WTC11 (cell line): ENCODE measurements around the gene GET4.

Source experiments
- CTCF ChIP-seq: fragments of 200-600 bp; IDR thresholded peaks from 2 replicates; pipeline ENCODE4 v1.8.0; 2022; ENCODE audit warnings: antibody characterized with exemption
- E2F1 ChIP-seq: sonication (generic); formaldehyde crosslinking; IDR thresholded peaks from 2 replicates; pipeline ENCODE4 v1.8.0; 2022; ENCODE audit warnings: mild to moderate bottlenecking, missing genetic modification reagents
- FOXP1 ChIP-seq: sonication (generic); formaldehyde crosslinking; IDR thresholded peaks from 2 replicates; pipeline ENCODE4 v1.8.0; 2022; ENCODE audit warnings: missing genetic modification reagents, mild to moderate bottlenecking, moderate library complexity, borderline replicate concordance
- HMGXB4 ChIP-seq: sonication (generic); formaldehyde crosslinking; IDR thresholded peaks from 2 replicates; pipeline ENCODE4 v1.8.1; 2023; ENCODE audit warnings: mild to moderate bottlenecking, moderate library complexity, missing genetic modification reagents
- IRF1 ChIP-seq: sonication (generic); formaldehyde crosslinking; IDR thresholded peaks from 2 replicates; pipeline ENCODE4 v1.8.0; 2023; ENCODE audit warnings: missing genetic modification reagents
- NFE2L1 ChIP-seq: sonication (generic); formaldehyde crosslinking; IDR thresholded peaks from 2 replicates; pipeline ENCODE4 v1.8.1; 2023; ENCODE audit warnings: missing genetic modification reagents
- SP1 ChIP-seq: sonication (generic); formaldehyde crosslinking; conservative IDR thresholded peaks from 2 replicates; pipeline ENCODE4 v1.8.1; 2022; ENCODE audit warnings: missing genetic modification reagents
- TEAD1 ChIP-seq: sonication (generic); formaldehyde crosslinking; IDR thresholded peaks from 2 replicates; pipeline ENCODE4 v1.8.0; 2022; ENCODE audit warnings: mild to moderate bottlenecking, missing genetic modification reagents
- USF2 ChIP-seq: sonication (generic); formaldehyde crosslinking; IDR thresholded peaks from 2 replicates; pipeline ENCODE4 v1.8.1; 2023; ENCODE audit warnings: mild to moderate bottlenecking, missing genetic modification reagents, moderate library complexity

- TF ChIP-seq IRF1 (CRISPR knock-in tag) (no peak), NFE2L1 (no peak), CTCF (no peak), E2F1 (CRISPR knock-in tag) (no peak), USF2 (CRISPR knock-in tag) (no peak), HMGXB4 (CRISPR knock-in tag) (no peak), SP1 (no peak), FOXP1 (CRISPR knock-in tag) (no peak), TEAD1 (CRISPR knock-in tag) (no peak)
These were observed 53.0 kb downstream of the GET4 start for GRCh38 chr7:929311-929711.
